Activated T-helper 1 cell treated with anti-CD3 and anti-CD28 coated beads, Interleukin-2, amount 50 U/mL, for 16 hours (primary cell): ENCODE results near the gene TPX2.
"Not testable (repeated sequence)": the region's sequence is repeated elsewhere in the genome, so short reads cannot be mapped to it uniquely, and the experiment has no call there.

Source experiments
- DNase-seq, 2 donors: peaks; one replicate each; pipeline ENCODE4 v3.0.0-alpha.2; 2020; ENCODE audit warnings: low read depth in 1 of 2, low spot score in 1 of 2

Gene TPX2

GRCh38 chr20:31720486-31721407 is 18.3 kb upstream of the TPX2 start:
- no peak for DNase-seq

DNA sequence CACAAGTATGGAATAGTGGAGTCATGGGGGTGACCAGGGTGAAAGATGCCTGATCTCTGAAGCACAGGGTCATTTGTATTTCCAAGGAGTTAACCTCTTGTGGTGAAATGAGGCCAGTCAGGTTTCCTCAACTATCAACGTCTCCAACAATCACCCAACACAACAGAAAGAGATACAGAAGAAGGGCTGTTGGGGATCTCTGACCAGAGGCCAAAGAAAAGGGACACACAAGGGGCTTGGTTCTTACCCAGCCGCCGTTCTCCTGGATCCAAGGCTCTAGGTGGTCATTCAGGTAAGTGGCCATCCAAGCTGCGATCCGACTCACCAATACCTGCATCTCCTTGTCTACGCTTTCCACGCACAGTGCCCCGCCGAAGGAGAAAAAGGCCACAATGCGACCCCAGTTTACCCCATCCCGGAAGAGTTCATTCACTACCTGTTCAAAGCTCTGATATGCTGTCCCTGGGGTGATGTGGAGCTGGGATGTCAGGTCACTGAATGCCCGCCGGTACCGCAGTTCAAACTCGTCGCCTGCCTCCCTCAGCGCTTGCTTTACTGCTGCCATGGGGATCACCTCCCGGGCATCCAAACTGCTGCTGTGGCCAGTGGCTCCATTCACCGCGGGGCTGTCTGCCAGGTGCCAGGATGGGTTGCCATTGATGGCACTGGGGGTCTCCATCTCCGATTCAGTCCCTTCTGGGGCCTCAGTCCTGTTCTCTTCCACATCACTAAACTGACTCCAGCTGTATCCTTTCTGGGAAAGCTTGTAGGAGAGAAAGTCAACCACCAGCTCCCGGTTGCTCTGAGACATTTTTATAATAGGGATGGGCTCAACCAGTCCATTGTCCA is 17.5 kb upstream of the TPX2 start:
- DNase-seq, result no peak

- peak; percentile 25 to 55 for DNase-seq
Observed at GRCh38 chr20:31722257-31723068, 16.6 kb upstream of the TPX2 start, which contains the start of gene BCL2L1. BCL2L1 (minus strand) TSS chr20:31722868; CDS start chr20:31722218, 650 bp downstream.

DNA sequence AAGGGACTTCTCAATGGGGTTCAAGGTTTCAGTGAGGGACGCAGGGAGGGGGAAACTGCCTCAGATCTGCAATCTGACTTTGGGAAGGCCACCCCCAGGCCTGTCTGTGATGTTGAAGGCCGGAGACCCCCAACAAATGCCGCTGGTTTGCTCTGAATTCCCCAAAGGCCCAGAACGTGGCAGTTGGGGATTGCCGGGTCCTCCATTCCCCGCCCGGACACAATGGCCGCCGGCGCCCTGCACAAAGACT is 16.1 kb upstream of the TPX2 start:
- DNase-seq, result no peak

- peak; percentile 94 to 97 for DNase-seq
Observed at GRCh38 chr20:31723319-31724078, 15.6 kb upstream of the TPX2 start.

DNA sequence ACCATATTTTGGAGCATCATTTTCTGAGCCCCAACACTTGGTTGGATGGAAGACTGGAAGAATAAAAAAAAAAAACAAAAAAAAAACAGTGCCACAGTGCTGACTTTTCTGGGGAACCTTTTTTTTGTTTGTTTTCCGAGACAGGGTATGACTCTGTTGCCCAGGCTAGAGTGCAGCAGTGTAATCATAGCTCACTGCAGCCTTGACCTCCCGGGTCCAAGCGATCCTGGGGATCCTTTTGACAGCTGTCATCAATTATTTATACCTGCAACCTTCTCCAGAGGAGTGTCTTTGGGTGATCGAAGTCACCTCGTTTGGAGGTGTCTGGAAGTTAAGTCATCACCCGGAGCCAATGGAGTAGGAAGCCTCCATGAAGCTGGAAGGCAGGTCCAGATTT is 7.8 kb upstream of the TPX2 start:
- no peak for DNase-seq

DNA sequence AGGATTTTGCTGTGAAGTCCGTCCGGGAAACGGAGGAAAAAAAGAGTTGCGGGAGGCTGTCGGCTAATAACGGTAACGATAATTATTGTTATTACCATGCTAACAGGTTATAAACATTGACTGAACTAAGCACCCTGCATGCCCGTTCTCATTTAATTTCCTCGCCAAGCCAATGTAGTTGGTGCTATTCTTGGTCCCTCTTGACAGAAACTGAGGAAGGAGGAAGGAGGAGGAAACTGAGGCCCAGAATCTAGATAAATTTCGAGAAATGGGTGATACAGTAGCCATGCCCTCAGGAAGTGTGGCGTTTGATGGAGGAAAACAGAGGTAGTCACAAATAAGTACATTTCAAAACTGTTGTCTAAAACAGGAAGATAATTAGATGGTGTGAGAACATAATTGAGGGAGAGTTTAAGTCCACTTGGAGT is 474 bp downstream of the TPX2 start:
- no peak for DNase-seq

DNA sequence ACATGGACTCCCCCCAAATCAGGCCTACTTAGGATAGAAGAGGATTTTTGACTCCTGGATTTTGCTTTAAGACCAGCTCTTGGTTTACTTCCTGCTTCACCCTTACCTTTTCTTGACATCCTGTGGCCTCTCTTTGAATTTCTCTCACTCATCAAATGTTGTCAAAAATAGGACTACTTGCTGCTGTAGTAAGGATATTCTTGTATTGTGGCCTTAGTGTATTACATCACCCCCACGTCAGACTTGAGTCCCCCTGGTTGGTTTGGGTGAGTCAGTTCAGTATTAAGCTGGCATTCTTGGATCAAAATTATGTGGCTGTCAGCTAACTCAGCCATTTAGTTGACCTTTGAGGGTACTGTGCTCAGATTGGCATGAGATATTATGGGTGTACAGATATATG is 1.1 kb downstream of the TPX2 start:
- DNase-seq, result no peak

DNA sequence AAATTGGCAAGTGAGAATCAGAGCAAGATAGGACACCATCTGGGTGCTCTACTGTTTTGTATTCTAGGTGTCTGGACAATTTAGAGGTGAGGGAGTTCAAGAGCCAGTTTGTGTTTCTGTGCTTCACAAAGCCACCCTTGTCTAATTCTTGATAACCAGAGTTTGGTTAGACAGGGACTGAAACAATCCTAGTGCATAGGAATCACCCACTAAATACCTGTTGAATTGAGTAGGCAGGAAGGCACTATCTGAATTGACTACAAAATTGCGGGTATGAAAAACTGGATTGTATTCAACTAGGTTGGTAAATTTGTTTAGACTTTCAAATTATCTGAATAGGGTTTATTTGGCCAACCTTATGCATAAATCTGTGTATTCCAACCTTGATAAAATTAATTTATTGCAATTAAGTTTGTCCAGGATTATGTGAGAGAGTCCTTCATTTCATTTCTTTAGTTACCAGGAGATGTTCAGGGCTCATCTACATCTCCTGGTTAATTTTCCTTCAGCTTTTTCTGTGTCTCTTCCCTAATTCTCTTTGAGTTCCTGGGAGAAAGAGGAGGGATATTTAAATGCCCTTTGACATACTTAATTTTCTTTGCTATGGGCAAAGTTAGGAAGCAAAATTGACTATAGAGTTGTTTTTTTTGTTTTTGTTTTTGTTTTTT is 1.7 kb downstream of the TPX2 start:
- no peak for DNase-seq

GRCh38 chr20:31746068-31746878 is 7.2 kb downstream of the TPX2 start:
- DNase-seq, result no peak

DNA sequence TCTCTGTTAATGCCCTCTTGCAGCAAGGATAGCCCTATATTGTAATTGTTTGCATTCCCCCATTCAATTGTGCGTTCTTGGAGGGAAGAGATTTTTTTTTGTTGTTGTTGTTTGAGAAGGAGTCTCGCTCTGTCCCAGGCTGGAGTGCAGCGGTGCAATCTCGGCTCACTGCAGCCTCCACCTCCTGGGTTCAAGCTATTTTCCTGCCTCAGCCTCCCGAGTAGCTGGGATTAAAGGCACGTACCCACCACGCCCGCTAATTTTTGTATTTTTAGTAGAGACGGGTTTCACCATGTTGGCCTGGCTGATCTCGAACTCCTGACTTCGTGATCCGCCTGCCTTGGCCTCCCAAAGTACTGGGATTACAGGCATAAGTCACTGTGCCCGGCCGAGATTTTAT is 7.9 kb downstream of the TPX2 start:
- DNase-seq, result not testable (repeated sequence)

- no peak for DNase-seq
Observed at GRCh38 chr20:31747640-31748039, 8.6 kb downstream of the TPX2 start.

GRCh38 chr20:31749223-31749622 is 10.1 kb downstream of the TPX2 start:
- no peak for DNase-seq

- DNase-seq, result no peak
Observed at GRCh38 chr20:31751126-31751525, 12.0 kb downstream of the TPX2 start.

- DNase-seq, result no peak
Observed at GRCh38 chr20:31757254-31757653, 18.2 kb downstream of the TPX2 start.

DNA sequence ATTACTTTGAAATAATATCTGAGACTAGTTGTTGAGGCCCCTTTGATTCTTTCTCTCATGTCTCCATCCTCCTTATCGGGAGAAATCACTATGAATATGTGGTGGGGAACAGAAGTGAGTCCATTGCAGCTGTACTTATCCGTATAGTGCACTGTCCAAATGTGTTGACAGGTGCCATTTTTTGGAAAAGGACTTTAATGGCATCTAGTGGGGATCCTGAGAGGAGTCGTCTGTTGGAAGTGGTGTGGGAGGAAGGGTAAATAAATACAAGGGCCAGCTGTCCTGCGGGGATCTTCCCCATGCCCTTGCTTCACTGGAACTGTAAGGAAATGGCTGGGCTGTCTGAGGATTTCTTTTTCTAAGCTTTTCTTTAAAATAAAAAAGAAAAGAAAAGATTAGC is 19.4 kb downstream of the TPX2 start:
- no peak for DNase-seq

GRCh38 chr20:31758991-31759390 is 19.9 kb downstream of the TPX2 start:
- no peak for DNase-seq

DNA sequence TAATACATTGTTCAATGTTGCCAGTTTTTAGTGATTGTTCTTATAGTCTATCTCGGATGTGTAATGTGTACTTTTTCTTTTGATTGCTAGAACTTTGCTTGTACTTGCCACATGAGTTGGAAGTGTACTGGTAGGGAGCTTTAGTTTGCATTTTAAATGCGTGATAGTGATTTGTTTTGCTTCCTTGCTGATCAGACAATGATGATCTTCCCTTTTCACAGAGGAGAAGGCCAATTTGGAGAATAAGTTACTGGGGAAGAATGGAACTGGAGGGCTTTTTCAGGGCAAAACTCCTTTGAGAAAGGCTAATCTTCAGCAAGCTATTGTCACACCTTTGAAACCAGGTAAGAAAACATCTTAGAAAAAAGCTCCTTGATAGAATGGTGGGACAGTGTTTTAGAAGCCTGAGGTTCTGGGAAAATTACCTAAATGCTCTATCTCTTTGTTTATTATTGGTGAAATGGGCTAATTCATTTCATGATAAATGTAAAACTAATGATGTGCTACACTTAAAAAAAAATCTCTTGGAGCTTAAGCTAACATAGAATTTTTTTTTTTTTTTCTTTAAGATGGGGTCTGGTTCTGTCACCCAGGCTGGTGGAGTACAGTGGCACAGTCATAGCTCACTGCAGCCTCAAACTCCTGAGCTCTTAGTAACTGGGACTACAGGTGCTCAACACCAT is 20.9 kb downstream of the TPX2 start:
- no peak for DNase-seq
